Activated T-helper 2 cell treated with anti-CD3 and anti-CD28 coated beads, Interferon-gamma antibody, Interleukin-2, Interleukin-4, amounts not matched to agents 10 μg/mL and 5 μg/mL and 100 μg/mL, durations not matched to agents 14 hours and 24 hours and 36 hours (primary cell): Measurements from ENCODE around the gene CACNA2D4. TPM values are rescaled to one million over a fixed set of nuclear protein-coding genes. Genes with fewer than 3 reads are reported as not detected.

Experiments used
- DNase-seq: peaks from one replicate; pipeline ENCODE4 v3.0.0; 2021; ENCODE audit warnings: low spot score
- H3K27ac Mint-ChIP-seq: one replicate; pipeline ENCODE4 v1.8.0; 2021; ENCODE audit warnings: mixed read lengths
- H3K27me3 Mint-ChIP-seq: one replicate; pipeline ENCODE4 v1.8.0; 2021; ENCODE audit warnings: low read depth, mixed read lengths
- H3K36me3 Mint-ChIP-seq: one replicate; pipeline ENCODE4 v1.8.0; 2021; ENCODE audit warnings: low read depth, mixed read lengths
- H3K4me1 Mint-ChIP-seq: one replicate; pipeline ENCODE4 v1.8.0; 2021; ENCODE audit warnings: low read depth, mixed read lengths
- H3K4me3 Mint-ChIP-seq: one replicate; pipeline ENCODE4 v1.8.0; 2021; ENCODE audit warnings: low read depth, mild to moderate bottlenecking, moderate library complexity, mixed read lengths
- H3K9me3 Mint-ChIP-seq: one replicate; pipeline ENCODE4 v1.8.0; 2021; ENCODE audit warnings: mixed read lengths
- intact Hi-C: fragments of 100-400 bp; cut with micrococcal nuclease; formaldehyde crosslinking; loops from one replicate; pipeline ENCODE4 v1.15.1; 2023
- total RNA-seq: library from RNA; stranded (reverse); gene quantifications from 2 replicates; pipeline ENCODE4 v1.2.3, GENCODE V29; 2022

Gene CACNA2D4
- total RNA-seq, 1 donor from 2014 or later, result 10.0 TPM

DNA sequence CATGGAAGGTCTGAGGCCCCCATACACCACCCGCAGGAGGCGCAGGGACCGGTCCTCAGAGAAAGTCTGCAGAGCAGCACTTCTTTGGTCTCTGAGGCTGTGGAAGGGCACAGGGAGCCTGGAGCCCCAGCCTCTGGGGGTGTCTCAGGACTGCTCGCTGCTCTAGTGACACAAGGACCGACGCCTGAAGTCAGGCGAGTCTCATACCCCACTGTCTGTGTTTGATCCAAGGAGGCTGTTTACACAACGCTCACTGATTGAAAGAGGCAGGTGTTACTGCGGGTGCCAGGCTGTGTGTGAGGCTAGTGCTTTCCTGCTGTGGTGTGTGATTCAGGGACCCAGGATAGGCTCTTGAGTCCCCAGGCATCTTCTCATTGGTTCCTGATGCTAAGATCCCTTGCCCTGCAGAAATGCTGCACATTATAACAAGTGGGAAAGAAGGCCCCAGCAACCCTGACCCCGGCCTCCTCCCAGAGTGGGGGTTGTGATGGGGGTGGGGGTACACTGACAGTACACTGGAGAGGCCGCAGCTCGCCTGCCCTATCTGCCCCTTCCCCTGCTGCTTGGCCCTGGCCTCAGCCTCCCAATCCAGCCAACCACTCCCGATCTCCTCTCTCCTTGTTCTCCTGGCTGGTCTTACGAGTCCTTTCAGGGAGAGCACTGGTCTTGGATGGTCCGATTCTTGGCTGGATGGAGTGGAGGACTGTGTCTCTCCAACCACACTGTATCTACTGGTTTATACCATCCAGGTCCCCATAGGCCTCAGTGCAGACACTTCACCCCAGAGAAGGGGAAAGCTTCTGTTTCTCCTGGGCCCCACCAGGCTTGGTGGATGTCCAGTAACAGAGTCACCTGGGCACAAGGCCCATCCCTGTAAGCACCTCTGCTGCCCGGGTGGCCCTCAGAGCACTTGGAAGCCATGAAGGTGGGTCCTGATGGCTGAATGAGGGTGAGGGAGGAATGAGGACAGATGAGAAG, 6.6 kb downstream of the CACNA2D4 start:
- Mint-ChIP-seq H3K27me3 (peaks cover 10% of the 10 kb centered on the region), H3K36me3 (no peaks in the 10 kb centered on the region), H3K4me1 (peaks cover 16% of the 10 kb centered on the region), H3K9me3 (peaks cover 4% of the 10 kb centered on the region), H3K27ac (no peak overlapping the region), H3K4me3 (no peak overlapping the region)
- DNase-seq, result no peak
- intact Hi-C loops, result no loop called here

DNA sequence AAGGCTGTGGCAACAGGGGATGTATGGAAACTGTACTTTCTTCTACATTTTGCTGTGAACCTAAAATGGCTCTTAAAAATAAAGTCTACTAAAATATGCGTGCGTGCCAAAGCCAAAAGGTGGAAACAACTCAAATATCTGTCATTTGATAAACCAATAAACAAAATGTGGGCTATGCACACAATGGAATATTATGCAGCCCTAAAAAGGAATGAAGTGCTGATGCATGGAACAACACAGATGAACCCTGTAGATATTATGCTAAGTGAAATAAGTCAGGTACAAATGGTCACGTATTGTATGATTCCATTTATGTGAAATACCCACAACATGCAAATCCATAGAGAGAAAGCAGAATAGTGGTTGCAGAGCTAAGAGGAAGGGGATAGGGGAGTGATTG, 8.0 kb downstream of the CACNA2D4 start:
- intact Hi-C loops, result no loop called here
- Mint-ChIP-seq H3K27me3 (peaks cover 15% of the 10 kb centered on the region), H3K9me3 (peaks cover 17% of the 10 kb centered on the region), H3K4me1 (peaks cover 5% of the 10 kb centered on the region), H3K4me3 (no peak overlapping the region), H3K27ac (no peak overlapping the region), H3K36me3 (no peaks in the 10 kb centered on the region)
- no peak for DNase-seq

DNA sequence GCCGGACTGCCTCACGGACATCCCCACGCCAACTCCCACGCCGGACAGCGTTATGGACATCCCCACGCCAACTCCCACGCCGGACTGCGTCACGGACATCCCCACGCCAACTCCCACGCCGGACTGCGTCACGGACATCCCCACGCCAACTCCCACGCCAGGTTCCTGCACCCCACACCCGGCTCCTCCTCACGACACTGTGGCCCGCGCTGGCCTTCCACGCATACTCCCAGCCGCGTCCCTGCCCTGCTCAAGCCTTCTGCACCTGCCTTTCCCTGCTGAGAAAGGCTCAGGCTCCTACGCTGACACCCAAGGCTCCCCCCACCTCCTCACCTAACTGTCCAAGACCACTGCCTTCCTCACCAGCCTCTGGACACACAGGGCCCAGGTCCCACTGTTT, 9.7 kb downstream of the CACNA2D4 start:
- Mint-ChIP-seq H3K27ac (no peak overlapping the region), H3K36me3 (no peaks in the 10 kb centered on the region), H3K4me3 (no peak overlapping the region), H3K9me3 (peaks cover 31% of the 10 kb centered on the region), H3K27me3 (peaks cover 15% of the 10 kb centered on the region), H3K4me1 (no peaks in the 10 kb centered on the region)
- DNase-seq, result no peak
- intact Hi-C loops, result no loop called here

DNA sequence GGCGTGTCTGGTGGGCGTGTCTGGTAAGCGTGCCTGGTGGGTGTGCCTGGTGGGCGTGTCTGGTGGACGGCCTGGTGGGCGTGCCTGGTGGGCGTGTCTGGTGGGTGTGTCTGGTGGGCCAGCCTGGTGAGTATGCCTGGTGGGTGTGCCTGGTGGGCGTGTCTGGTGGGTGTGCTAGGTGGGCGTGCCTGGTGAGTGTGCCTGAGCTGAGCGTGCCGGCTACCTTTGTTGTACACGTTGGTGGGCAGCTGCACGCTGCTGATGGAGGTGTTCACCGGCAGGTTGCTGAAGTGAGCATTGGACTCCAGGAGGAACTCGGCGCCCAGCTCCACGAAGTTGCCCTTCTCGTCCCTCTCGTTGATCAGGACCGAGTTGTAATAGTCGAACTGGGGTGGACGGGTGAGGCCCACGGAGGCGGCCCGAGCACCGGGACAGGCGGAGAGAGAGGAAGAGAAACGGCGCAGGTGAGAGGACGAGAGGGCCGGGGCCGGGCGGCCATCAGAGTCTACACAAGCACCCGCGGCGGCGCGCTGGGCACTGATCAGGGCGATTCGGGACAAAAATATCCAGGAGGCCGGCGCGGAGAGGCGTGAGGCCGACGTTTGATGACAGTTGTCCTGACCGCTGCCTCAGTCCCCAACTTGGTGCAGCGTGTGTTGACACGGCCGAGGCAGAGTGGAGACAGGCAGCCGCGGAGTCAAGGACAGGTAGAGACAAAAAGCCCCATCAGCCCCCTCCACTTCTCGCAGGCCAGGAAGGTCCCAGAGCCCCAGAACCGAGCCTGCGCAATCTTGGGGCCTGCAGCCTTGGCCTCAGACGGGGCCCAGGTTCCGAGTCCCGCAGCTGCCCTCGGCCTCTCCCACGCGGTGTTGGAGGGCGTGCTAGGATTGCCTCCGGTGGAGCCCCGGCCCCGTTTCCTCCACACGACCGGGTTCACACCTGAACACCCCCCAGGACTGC, 10.5 kb downstream of the CACNA2D4 start:
- peak; percentile 9 for DNase-seq
- H3K4me1 Mint-ChIP-seq, result no peaks in the 10 kb centered on the region
- peak overlapping the region; percentile 37 for H3K4me3 Mint-ChIP-seq

DNA sequence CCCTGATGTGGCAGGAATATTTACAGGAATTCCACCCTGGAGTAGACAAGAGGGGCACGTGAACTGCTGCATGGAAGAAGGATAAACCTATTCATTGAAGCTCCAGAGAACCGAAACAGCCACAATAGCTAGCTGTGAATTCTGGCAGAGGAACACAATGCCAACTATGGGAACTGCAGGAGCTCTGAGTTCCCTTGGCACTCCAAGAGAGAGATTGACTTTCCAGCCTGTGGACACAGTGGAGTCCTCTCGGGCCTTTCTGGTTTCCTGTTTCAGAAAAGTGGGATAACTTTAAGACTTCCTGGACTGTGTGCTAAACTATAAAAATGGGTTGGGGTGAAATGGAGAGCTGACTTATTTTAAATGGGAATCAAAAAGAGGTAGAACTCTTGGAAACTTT, 11.9 kb downstream of the CACNA2D4 start:
- intact Hi-C loops, result no loop called here
- Mint-ChIP-seq H3K36me3 (no peaks in the 10 kb centered on the region), H3K9me3 (peaks cover 42% of the 10 kb centered on the region), H3K4me3 (no peak overlapping the region), H3K27me3 (peaks cover 22% of the 10 kb centered on the region), H3K4me1 (no peaks in the 10 kb centered on the region), H3K27ac (no peak overlapping the region)
- DNase-seq, result no peak

More for the DNA sequence above, 10.5 kb downstream of the CACNA2D4 start:
- H3K9me3 Mint-ChIP-seq, result peaks cover 37% of the 10 kb centered on the region
- intact Hi-C loops, result no loop called here
- no peak overlapping the region for H3K27ac Mint-ChIP-seq
- no peaks in the 10 kb centered on the region for H3K36me3 Mint-ChIP-seq
- peaks cover 18% of the 10 kb centered on the region for H3K27me3 Mint-ChIP-seq

DNA sequence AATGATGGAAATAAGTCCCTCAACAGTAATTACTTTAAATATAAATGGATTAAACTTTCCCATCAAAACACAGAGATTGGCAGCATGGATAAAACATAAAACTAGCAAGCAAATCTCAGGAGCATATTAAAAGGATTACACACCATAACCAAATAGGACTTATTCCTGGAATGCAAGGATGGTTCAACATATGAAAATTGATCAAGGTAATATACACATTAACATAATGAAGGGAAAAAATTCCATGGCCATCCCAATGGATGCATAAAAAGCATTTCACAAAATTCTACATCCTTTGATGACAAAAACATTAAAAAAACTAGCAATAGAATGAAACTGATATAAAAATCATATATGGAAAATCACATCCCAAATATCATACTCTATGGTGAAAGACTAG, 13.6 kb downstream of the CACNA2D4 start:
- Mint-ChIP-seq H3K27ac (no peak overlapping the region), H3K27me3 (peaks cover 29% of the 10 kb centered on the region), H3K9me3 (peaks cover 49% of the 10 kb centered on the region), H3K4me3 (no peak overlapping the region), H3K36me3 (no peaks in the 10 kb centered on the region), H3K4me1 (no peaks in the 10 kb centered on the region)
- no peak for DNase-seq
- intact Hi-C loops, result no loop called here

DNA sequence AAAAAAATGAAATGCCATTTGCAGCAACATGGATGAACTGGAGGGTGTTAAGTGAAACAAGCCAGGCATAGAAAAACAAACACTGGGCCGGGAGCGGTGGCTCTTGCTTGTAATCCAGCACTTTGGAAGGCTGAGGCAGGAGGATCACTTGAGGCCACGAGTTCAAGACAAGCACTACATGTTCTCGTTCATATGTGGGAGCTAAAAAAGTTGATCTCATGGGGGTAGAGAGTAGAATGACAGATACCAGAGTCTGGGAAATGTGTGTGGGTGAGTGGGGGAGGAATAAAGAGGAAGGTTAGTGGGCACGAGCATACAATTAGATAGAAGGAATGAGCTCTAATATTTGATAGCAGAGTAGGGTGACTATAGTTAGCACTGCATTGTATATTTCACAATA, 21.5 kb downstream of the CACNA2D4 start:
- Mint-ChIP-seq H3K4me3 (no peak overlapping the region), H3K27me3 (peaks cover 56% of the 10 kb centered on the region), H3K36me3 (no peaks in the 10 kb centered on the region), H3K27ac (no peak overlapping the region), H3K4me1 (no peaks in the 10 kb centered on the region), H3K9me3 (peaks cover 12% of the 10 kb centered on the region)
- intact Hi-C loops, result no loop called here
- DNase-seq, result no peak

DNA sequence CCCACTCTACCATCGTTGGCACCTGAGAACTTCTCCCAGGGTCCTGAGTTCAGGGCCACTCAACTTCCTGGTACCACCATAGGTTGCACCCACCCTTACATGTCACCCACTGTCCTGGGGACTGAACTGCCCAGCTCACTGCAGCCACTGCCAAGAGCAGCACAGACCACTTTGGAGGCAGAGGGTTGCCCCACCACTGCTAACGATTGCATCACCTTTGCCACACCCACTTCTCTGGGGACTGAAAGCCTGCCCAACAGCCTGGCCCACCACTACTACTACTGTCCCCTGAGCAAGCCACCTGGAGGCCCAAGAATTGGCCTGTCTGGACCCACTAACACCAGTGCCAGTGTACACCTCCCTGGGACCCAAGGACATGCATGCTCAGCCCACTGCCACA, 27.6 kb downstream of the CACNA2D4 start:
- H3K27ac Mint-ChIP-seq, result no peak overlapping the region
- H3K9me3 Mint-ChIP-seq, result peaks cover 17% of the 10 kb centered on the region
- no peak overlapping the region for H3K4me3 Mint-ChIP-seq
- no peak for DNase-seq
- H3K4me1 Mint-ChIP-seq, result no peaks in the 10 kb centered on the region
- peaks cover 23% of the 10 kb centered on the region for H3K27me3 Mint-ChIP-seq
- intact Hi-C loops, result no loop called here
- no peaks in the 10 kb centered on the region for H3K36me3 Mint-ChIP-seq

DNA sequence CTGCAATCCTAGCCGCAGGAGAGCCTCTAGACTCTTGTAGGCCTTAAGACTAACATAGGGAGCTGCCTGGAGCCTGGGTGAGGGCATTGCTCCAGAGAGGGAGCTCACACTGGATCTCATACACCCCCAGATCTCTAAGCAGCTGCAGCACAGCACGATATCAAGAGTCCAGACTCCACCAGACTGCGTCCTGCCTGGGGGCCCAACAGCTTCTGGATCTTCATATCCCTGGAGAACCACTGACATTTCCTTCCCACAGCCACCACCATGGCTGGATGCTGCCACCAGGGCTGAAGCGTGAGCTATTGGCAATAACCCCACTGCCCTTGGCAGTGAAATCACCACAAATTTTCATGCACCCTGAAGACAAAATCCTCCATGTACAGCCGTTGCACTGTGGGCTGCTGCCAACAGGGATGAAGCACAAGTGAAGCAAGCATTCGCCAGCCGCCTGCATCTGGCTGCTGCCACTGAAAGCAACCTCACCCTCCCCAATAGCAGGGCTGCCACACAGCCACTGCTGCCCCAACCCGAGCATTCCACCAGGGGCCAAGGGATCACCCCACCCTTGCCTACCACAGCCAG, 28.2 kb downstream of the CACNA2D4 start:
- intact Hi-C loops, result no loop called here
- Mint-ChIP-seq H3K27ac (no peak overlapping the region), H3K27me3 (peaks cover 23% of the 10 kb centered on the region), H3K4me3 (no peak overlapping the region), H3K36me3 (no peaks in the 10 kb centered on the region), H3K9me3 (peaks cover 17% of the 10 kb centered on the region), H3K4me1 (no peaks in the 10 kb centered on the region)
- DNase-seq, result peak; percentile 6

DNA sequence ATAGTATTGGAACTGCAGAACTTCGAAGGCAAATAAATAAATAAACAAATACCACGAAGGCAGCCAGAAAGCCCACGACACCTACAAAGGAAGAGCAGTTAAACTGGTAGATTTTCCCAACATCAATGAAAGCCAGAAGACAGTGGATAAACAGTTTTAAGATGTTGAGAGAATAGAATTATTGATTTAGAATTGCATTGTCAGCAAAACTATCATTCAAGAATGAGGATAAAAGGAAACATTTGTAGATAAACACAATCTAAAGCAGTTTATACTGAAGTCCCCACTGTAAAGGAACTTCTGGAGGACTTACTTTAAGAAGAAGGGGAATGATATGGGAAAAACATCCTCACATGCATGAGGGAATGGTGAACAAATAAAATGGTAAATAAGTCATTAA, 29.5 kb downstream of the CACNA2D4 start:
- Mint-ChIP-seq H3K27ac (no peak overlapping the region), H3K4me1 (no peaks in the 10 kb centered on the region), H3K36me3 (no peaks in the 10 kb centered on the region), H3K27me3 (peaks cover 15% of the 10 kb centered on the region), H3K4me3 (no peak overlapping the region), H3K9me3 (peaks cover 17% of the 10 kb centered on the region)
- intact Hi-C loops, result no loop called here
- no peak for DNase-seq

DNA sequence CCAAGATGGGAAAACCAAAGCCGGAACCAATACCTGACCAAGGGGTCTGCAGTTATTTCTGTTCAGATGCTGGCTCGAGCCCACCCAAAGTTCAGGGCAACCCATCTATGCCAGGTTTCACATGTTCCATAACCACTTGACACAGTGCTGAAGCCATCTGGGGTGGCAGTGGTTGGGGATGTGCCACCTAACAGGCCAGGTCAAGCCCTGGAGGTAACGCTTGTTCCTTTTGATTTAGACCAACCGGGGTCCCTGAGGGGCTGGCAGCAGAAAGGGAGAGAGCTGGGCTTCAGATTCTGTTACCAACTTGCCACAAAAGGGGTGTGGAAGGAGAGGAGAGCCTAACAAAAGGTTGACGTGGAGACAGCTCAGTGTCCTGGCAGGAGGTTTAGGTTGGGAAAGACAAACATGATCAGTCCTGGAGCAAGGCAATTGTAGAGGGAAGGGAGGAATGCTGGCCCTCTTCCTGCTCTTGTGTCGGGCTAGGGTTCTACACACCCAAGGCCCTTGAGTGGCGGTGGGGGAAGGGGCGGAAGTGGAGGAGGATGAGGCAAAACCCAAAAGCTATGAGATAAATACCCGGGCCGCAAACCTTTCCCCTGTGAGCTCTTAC, 31.9 kb downstream of the CACNA2D4 start:
- Mint-ChIP-seq H3K36me3 (no peaks in the 10 kb centered on the region), H3K27me3 (peaks cover 2% of the 10 kb centered on the region)

DNA sequence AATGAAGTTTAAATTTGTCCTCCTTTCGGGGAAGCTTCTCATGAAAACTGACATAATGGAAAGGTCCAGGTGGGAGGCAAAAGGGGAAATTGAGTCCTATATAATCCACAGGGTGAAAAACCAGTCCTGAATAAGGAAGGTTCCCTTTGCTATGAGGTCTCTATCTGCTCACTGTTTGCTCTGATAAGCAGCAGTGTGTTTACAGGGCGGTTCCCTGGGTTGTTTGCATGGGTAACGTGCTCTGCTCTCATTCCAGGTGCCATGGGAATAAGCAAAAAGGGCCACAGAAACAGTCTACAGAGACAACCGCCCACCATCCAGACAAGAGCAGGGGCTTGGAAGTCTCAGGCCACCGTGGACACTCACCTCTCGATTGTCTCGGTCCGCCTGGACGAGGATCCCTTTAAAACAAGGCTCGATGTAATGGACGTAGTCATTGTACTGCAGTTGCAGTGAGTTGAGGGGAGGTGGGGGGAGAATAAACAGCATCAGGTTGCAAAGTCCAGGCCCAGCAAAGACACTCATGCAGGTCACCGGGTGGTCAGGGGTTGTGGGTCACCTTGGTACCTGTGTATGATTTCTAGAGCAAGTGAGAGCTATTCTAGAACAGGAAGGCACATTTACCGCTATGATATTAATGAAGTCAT, 32.7 kb downstream of the CACNA2D4 start:
- peaks cover 2% of the 10 kb centered on the region for H3K27me3 Mint-ChIP-seq
- intact Hi-C loops, result no loop called here
- no peaks in the 10 kb centered on the region for H3K4me1 Mint-ChIP-seq
- H3K9me3 Mint-ChIP-seq, result peaks cover 3% of the 10 kb centered on the region
- no peak for DNase-seq
- no peak overlapping the region for H3K4me3 Mint-ChIP-seq
- H3K36me3 Mint-ChIP-seq, result no peaks in the 10 kb centered on the region
- H3K27ac Mint-ChIP-seq, result no peak overlapping the region

More for the DNA sequence above, 31.9 kb downstream of the CACNA2D4 start:
- H3K4me3 Mint-ChIP-seq, result no peak overlapping the region
- no peaks in the 10 kb centered on the region for H3K4me1 Mint-ChIP-seq
- H3K27ac Mint-ChIP-seq, result no peak overlapping the region
- peaks cover 9% of the 10 kb centered on the region for H3K9me3 Mint-ChIP-seq
- intact Hi-C loops, result no loop called here
- no peak for DNase-seq
